ENCODE measurements around the gene VAMP4.

Gene VAMP4

DNA sequence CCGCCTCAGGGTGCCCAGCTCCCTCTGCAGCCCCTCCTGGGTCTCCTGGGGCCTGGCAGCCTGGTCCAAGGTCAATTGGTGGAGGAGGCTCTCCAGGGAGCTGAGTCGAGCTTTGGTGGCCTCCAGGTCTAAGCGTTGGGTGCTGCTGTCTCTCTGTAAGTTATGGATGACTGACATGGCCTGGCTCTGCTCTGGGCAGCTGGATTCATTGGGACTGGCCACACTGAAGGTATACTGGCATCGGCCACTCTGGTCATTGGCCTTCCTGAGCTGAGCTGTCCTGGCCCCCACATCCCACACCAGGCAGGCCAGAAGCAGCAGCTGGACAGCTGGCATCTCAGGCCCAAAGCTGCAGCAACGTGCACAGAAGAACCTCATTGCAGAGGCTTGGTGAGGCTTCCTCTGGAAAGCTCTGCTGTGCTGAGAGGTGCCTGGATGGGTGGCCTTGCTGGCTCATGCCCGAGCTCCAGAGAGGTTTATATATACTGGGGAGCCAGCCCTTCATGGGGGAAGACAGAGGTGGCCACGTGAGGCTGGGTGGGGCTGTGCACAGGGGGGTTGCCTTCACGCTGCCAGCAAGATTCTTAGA is 89.5 kb downstream of the VAMP4 start, which contains the start of gene MYOC:
MYOC (minus strand) TSS at position 455 of the 589 bp plus-strand sequence; CDS start at position 378, 77 bp downstream.
- Mint-ChIP-seq H3K27me3 (peaks cover 56% of the 10 kb centered on the region), H3K4me3 (no peak within 1 kb of the TSS), H3K4me1 (peaks cover 9% of the 10 kb centered on the region)

More for the DNA sequence above, 89.5 kb downstream of the VAMP4 start, which contains the start of gene MYOC:
- Mint-ChIP-seq H3K9me3 (no peaks in the 10 kb centered on the region), H3K36me3 (ENCODE audit: insufficient read depth) (no peaks in the 10 kb centered on the region), H3K27ac (ENCODE audit: low read depth) (no peak within 1 kb of the TSS)
- ATAC-seq (replicated peaks; ENCODE audit: extremely low read depth, poor library complexity, severe bottlenecking) (no peak), DNase-seq (ENCODE audit: low spot score in 2 of 2) (no peak)

Data from central memory CD8-positive, alpha-beta T cell (primary cell).